ENCODE data around the gene DHH.

DNA sequence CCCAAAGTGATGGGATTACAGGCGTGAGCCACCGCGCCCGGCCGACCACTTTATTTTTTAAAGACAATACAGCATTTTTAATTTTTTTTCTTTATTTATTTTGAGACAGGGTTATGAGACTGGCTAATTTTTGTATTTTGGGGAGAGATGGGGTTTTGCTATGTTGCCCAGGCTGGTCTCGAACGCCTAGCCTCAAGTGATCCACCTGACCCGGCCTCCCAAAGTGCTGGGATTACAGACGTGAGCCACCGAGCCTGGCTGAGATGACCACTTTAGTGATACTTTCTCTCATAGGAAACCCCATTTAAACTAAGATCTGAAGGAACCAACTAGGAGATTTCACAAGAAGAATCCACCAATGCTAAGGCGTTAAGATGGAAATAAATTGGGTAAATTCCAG, 23.6 kb downstream of the DHH start:
- no peak for TF ChIP-seq CTCF (conservative IDR thresholded peaks at IDR 0.05)
- no peak for TF ChIP-seq ZFX (IDR thresholded peaks at IDR 0.05)
